Left renal cortex interstitium (tissue), 4 donors: ENCODE data around the gene BMF. TPM values are rescaled to one million over a fixed set of nuclear protein-coding genes. Genes with fewer than 3 reads are reported as not detected.

Source experiments
- DNase-seq, 4 donors: peaks; one replicate each; pipeline ENCODE4 v3.0.0-alpha.2; 2013; ENCODE audit warnings: low read depth in 4 of 4, low spot score in 2 of 4, missing footprints in 1 of 4
- polyA plus RNA-seq, 4 donors: library from polyadenylated mRNA; unstranded; fragments of 120-200 nt; gene quantifications; one replicate each; pipeline ENCODE4 v1.2.1, GENCODE V29; 2013; ENCODE audit not compliant: insufficient read length in 4 of 4

Gene BMF
- polyA plus RNA-seq, 4 donors = 36.5 to 49.0 (median 43.1) TPM

DNA sequence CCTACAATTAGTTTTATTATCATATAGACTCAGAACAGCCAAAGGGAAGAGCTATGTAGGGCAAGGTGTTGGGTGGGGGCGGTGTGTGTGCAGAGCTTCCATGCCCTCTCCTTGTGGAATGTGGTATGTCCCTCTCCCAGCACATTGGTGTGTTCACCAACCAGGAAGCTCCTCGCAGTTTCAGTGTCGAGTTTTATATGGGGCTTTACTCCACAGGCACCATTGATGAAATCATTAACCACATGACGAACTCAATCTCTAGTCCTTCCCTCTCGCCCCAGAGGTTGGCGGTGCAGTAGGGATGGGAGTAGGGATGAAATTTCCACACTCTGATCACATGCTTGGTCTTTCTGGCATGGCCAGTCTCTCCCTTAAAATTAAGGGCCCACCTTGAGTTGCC is 56.1 kb downstream of the BMF start:
- no peak for DNase-seq

DNA sequence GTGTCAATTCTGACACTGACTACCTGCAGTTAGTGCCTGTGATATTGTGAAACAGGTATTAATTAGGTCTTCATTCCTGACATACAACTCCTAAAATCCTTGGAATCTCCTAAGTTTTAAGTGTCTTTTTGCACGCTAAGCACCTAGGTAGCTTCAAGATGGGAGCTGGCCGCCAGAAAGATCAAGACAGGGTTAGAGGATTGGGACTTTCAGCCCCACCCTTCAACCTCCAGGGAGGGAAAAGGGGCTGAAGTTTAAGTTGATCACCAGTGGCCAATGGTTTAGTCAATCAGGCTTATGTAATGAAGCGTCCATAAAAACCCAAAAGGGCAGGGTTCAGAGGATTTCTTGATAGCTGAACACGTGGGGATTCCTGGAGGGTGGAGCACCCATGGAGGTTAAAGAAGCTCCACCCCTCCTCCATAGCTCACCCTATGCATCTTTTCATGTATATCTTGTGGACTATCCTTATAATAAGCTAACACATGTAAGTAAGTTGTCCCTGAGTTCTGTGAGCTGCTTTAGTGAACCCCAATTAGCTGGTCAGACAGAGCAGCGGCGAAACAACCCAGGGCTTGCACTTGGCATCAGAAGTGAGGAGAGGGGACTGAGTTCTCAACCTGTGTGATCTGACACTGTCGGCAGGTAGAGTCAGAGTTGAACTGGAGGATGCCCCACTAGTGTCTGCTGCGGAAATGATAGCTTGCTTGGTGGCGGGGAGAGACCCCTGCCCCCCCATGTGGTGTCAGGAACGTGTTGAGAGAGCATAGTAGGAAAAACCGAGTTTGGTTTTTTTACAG is 56.9 kb downstream of the BMF start:
- no peak for DNase-seq

DNA sequence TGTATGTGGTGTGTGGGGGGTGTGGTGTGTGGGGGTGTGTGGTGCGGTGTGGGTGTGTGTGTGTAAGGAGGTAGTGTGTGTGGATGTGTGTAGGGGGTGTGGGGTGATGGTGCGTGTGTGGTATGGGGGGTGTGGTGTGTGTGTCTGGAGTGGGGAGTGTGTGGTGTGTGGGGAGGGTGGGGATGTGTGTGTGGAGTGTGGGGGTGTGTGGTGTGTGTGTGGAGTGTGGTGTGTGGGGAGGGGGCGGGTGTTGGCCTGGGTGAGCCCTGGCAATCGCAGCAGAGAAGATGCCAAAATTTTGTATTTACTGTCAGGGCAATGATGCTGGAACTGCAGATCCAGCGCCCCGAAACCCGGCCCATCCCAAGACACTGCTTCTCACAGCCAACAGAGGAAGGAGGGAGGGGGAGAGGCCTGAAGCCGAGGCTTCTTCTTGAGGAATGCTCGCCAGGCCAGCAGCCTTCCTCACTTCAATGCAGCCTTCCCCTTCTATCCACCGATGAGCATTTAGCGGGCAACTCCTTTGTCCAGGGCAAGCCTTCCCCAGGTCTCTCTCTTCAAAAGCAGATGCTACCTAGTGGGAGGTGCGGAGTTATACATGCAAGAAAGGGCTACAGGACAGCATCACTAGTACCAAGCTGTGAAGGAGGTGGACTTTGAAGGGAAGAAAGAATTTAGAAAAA is 57.8 kb downstream of the BMF start:
- no peak for DNase-seq

DNA sequence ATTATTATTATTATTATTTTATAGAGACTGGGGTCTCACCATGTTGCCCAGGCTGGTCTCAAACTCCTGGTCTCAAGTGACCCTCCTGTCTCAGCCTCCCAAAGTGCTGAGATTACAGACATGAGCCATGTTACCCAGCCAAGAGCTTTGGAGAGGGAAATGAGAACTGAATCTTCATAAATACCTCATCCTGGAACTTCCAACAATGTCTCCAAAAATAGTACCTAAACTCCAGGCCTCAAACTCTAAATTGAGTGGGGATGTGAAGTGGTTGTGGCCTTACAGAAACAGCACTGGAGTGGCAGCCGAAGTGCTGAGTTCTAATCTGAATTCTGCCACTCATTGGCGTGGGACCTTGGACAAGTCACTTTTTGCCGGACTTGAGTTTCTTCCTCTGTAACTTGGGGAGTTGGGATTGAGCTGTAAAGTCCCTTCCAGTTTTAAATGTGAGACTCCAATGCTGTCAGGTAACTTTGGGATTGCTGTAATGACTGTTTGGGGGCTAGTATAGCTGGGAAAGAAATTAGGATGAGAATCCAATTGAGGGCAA is 59.7 kb downstream of the BMF start:
- no peak for DNase-seq

DNA sequence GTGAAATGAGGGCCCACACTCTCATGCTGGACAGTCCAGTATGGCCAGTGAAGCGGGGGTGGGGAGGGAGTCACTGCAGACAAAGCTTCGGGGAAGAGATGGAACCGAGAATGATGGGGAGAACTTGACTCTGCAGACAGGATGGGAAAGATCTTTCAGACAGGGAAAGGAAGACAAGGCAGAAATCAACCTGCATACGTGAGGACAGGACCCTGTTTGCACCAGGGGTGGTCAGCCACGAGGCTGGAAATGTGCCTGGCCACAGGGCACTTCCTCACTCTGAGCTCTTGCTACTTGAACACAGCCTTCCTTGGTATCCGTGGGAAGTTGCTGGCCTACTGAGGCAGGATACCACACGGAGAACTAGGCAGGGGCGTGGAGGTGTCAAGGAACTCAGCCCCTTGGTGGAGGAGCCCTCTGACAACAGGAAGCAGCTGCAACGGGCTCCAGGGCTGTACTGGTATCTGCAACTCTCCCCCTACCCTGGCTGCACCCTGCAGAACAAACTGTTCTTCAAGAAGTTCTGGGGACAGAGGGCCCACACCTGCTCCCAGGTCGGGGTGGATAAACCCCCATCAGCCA is 60.4 kb downstream of the BMF start:
- DNase-seq = no peak

DNA sequence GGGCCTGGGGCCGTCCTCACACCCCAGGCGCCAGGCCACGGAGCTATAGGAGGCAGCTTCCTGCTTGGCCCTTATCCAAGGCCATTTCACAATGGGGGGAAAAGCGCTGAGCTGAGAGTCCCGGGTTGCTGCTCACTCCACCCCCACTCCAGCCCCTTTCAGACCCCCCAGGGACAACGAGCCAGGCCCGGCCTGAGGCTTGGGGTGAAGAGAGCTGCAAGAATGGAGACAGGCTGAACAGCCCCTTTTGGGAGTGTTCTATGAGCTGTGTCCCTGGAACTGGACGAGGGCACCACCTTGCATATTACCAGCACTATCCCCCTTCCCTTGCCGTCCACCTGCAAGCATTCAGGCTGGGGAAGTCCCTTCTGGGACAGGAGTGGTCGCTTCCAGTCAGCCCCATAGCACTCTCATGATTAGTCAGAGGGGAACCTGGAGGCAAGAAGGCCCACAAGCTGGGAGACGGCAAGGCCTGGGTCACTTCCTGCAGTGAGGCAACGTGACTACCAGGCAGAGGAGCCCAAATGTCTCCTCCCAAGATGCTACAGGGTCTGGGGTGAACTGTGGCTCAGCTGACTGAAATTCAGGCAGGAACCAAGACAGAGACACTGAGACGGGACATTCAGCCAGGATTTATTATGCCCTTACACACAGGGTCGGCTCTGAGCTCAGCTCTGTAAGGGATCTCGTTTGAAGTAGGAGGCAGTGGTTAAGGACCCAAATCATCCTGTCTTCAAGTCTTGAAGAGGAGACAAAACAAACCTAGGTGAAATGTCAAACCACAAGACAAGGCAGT is 61.1 kb downstream of the BMF start:
- DNase-seq = no peak

DNA sequence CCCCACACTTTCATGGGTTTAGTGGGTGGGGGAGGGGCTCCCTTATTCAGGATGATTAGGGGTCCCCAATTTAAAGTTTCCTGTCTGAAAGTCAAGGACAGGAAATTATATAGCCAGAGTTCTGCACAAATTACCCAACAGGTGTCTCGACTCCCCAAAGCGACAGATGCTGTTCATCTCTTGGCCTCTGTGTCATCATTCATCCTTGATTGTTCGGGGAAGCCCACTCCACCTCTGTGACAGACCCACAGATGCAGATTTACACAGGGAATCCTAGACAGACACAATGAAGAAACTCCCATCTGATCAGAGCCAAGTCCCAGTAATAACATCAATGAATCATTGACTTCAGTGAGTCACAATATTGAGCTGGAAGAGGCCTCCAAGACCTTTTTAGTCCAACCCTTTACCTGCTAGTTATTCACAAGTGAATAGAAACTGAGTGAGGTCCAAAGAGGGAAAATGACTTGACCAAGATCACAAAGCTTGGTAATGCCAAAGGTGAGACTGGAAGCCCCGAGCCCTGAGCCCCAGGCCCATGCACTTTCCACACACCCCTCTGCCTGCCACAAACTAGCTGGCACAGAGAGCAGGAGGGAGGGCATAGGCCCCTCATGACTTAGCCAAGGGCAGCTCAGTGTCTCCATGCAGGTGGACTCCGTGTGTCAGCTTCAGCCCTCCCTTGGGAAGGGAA is 61.8 kb downstream of the BMF start:
- DNase-seq = no peak

DNA sequence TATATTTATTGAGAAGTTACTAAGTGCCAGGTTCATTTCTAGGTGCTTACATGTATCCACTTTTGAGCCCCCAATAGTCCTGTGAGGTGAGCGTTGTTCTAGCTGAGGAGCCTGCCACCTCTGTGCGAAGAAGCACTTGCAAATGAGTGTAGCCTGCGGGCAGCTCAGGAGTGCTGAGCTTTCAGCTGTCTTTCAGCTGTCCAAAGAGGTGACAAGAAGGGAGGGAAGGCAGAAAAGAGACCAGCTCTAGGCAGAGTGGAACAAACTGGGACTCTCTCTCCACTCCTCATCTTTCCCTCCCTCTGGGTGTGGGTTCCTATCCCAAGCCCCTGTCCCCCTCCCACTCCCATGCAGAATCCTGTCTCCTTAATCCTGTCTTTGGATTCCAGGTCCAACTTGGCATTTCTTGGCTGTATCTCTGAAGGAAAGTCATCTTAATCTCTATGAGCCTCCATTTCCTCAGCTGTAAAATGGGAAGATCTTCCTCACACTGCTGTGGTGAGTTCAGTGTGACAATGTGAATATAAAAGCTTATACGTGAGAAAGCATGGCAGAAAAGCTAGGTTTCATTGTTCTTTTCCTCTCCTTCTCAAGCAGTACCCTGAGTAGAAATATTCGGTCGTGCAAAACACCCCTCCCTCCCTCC is 63.0 kb downstream of the BMF start:
- no peak for DNase-seq

DNA sequence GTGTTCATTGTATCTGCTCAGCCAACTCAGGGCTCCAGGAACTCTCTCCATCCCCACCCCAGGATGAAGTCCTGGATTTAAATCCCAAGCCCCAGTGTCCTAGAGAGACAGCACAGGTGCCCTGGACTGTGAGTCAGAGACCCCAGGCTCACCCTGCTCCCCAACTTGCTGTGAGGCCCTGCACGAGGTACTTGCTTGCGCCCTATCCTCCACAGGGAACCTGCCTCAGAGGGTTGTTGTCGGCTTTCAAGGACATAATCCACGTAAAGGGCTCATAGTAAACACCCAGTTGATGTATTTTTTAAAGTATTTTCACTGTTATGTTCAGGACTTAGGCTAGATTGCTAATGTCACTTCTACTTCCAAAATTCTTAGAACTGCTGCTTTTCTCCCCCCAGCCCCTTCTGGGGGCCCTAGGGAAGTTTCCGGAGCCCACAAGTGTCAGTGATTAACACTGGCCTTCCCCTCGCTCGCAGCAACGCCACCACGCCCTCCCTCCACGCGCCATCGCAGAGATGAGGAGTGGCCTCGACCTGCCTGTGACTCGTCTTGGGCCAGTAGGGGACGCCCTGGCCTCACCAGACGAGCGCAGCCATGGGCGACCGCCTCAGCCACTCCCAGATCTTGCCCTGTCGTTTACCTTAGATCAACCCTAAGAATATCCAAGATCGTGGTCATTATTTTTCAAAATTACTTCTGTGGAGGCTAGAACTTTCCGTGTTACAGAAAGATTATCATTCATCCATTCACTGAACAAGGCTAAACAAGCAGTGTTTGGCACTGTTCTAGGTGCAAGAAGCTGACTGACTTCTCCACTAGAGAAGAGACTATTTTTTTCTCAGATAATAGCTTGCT is 63.7 kb downstream of the BMF start:
- DNase-seq = peak in 2 of 4 donors; percentile 60 to 61

DNA sequence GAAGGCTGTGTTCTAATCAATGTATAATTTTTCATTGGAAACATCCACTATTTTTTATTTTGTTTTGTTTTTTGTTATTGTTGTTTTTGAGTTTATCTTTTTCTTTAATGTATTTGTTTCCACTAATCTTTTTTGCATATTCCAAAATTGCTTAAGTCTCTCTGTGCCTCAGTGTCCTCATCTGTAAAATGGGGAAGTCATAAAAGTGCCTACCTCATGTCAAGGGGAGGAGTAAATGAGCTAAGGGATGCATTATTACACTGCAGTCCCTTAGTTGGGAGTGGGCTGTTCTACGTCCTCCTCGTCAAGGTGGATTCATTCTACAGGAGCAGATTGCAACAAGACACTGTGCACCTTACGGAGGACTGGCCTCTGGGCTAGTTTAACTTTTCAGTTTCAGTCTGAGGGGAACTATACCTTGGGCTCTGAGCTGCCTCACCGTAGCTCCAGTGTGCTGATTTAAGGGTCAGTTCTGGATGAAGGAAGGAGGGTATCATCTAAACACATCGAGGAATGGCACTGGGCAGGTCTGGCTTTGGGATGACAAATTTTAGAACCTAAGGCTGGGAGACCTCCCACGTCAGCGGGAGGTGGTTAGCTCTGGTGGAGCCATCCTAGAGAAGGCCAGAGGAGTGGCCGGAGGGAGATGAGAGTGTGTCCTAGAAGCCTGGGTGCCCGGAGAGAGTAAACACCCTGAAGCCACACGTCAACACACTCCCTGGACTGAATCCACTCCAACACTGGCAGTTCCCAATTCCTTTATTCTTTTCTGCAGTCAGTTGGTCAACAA is 64.6 kb downstream of the BMF start:
- DNase-seq = no peak

DNA sequence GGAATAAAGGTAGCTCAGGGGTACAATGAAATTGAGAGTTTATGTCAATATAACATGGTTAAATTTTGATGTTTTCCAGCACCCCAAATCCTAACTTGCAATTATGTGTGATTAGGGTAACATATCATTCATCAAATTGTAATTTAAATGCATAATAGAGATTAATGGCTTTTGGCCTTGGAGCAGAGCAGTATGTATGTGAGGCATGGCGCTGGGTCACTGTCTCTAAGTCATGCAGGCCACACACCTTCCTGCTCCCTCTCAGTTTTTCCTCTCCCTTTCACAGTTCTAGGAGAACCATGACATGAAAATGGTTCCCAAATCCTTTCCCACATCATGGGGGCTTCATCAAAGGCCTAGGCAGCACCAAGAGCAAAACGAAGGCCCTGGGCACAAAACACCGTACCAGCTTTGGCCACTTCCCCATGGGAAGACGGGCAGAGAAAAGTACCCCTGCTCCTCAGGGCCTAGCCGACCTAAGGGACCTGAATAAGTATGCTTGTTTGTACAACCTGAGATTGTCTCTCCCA is 65.8 kb downstream of the BMF start:
- DNase-seq = no peak

DNA sequence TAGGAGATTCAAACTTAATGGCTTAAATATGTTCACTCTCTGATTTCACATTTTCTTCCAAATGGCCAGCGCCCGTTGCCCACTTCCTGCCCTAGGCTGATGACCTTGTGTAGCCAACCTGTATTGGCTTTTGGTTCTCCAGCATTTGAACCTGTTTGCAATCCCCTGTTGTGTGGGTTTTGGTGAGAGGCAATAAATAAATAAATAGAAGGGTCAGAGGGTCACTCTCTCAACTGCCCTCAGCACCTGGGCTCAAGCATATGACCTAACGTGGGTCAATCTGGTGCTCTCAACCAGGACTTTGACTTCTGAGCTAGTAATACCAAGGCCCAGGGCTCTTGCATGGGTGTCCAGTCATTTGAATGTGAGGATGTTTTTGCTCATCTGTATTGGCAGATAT is 67.9 kb downstream of the BMF start:
- DNase-seq = no peak

DNA sequence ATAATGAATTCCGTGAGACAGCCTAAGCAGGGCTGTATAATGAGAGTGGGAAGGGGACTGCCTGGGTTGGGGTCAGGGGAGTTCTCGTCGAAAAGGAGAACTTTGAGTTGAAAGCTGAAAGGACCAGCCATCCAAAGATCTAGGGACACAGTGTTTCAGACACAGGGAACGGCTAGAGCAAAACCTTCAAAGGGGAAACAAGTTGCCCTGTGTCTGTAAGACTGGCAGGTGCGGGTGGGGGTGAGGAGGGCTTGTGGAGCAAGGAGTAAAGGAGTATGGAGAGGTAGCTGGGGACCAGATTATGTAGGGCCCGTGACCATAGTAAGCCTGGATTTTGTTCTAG is 68.4 kb downstream of the BMF start:
- no peak for DNase-seq

DNA sequence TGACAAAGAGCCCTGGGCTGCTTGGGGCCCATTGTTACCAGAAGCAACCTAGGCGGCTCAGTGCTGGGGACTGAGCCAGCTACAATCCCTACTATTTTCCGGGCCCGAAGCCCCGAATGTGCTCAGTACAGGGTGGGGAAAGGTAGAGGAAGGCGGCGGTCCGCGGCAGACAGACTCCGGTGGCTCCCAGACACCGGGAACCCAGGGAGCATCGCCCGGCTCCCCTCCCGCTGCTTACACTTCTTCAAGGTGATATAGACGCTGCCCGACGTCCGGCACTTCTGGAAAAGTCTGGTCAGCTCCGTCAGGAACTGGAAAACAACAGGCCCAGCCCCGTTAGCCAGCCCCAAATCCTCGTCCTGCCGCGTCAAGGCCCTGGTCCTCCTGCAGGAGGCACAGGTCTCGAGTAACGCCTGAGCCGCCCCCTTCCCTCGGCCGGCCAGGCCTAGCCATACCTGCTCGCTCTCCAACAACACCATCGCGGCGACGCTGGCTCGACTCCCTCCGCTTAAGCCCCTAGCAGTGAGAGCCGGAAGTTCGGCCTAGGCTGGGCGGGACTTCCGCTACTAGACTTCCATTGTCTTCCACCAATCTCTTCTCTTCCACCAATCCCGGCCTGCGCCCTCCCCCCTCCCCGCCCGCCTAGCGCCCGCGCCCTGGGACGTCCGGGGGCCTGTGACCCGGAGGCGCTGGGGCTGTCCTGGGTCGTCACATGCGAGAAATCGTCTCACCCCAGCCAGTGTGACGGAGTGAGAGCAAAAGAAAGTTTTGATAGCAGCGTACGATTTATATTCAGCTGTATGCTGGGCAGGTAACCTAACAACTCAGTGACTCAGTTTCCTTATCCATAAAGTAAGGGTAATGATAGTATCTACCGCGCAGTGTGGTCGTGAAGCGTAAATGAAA is 69.8 kb downstream of the BMF start, which contains the start of gene SRP14:
Gene SRP14 (minus strand): TSS at position 544 of the 906 bp plus-strand sequence. CDS start 65 bp downstream, at position 479.
- DNase-seq = peak in 3 of 4 donors; percentile 83 to 94 (median 92)

DNA sequence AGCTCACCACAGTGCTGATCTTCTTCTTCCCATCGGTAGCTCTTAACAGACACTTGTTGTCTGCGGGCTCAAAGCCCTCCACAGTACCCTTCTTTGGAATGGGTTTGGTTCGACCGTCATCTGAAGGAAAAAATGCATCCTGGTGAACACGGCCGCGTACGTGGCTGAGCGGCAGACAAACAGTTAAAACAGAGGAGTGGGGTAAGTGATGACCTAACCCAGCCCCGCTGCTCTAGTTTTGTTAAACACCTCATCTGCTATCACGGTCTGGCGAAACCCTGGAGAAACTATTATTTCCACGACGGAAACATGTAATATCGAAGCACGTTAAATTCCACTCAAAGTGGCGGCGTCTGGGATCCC is 70.4 kb downstream of the BMF start:
- DNase-seq = no peak
